ENCODE results near the gene PTPRU. TPM values are rescaled to one million over a fixed set of nuclear protein-coding genes. Genes with fewer than 3 reads are reported as not detected.

Gene PTPRU
- polyA plus RNA-seq, 2 of the 4 experiments (the other 2 are of a cell fraction) = 5.7 to 6.1 TPM

DNA sequence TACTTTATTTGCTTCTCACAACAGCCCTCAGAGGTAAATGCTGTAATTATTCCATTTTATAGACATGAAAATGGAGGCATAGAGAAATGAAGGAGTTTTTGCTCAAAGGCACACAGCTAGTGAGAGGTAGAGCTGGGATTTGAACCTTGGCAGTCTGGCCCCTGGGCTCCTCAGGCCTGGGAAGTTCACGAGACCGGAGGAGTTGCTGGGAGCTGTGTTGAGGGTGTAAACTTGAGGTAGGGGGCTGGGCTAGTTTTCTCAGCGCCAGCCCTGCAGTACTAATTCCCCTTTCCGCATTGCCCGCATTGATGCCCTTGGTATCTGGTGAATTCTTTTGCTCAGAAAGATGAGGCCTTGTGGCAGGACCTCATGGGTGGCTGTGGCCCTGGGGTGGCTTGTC lies 73.3 kb downstream of the PTPRU start:
- no peak overlapping the region for H3K27ac ChIP-seq
- ChIA-PET CTCF (interaction anchor here (1.2 kb wide), 1 partner anchor 12 kb away, joined by 3 read pairs; no protein-coding TSS in a partner anchor), POLR2A (no interaction called here)
- DNase-seq (ENCODE audit: low read depth in 1 of 2, low spot score in 1 of 2) = no peak
- H3K4me2 ChIP-seq = no peak overlapping the region
- H3K4me3 ChIP-seq = no peak overlapping the region
- FAIRE-seq = no peak
- WGBS (ENCODE audit: missing lambda C conversion rate) = 93% methylated on average over 5 of the region's 5 CpGs
- no peaks in the 10 kb centered on the region for H3K4me1 ChIP-seq
- ATAC-seq = no peak
- no peaks in the 10 kb centered on the region for H3K9me3 ChIP-seq
- TF ChIP-seq, protein P1, sequence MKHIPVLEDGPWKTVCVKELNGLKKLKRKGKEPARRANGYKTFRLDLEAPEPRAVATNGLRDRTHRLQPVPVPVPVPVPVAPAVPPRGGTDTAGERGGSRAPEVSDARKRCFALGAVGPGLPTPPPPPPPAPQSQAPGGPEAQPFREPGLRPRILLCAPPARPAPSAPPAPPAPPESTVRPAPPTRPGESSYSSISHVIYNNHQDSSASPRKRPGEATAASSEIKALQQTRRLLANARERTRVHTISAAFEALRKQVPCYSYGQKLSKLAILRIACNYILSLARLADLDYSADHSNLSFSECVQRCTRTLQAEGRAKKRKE (CRISPR knock-in tag; IDR thresholded peaks at IDR 0.05; ENCODE audit: low read depth) = no peak
- no peak for TF ChIP-seq CHD2 (IDR thresholded peaks at IDR 0.05; ENCODE audit: low read length, partially characterized antibody)
- TF ChIP-seq JUN (IDR thresholded peaks at IDR 0.05) = no peak
- TF ChIP-seq RAD21 (conservative IDR thresholded peaks at IDR 0.05 in 1 of 2, IDR thresholded peaks at IDR 0.05 in 1 of 2) = no peak
- no peak for TF ChIP-seq BHLHE40 (IDR thresholded peaks at IDR 0.05; ENCODE audit: low read depth, low read length)
- TF ChIP-seq, protein P2, sequence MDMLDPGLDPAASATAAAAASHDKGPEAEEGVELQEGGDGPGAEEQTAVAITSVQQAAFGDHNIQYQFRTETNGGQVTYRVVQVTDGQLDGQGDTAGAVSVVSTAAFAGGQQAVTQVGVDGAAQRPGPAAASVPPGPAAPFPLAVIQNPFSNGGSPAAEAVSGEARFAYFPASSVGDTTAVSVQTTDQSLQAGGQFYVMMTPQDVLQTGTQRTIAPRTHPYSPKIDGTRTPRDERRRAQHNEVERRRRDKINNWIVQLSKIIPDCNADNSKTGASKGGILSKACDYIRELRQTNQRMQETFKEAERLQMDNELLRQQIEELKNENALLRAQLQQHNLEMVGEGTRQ (IDR thresholded peaks at IDR 0.05) = no peak
- TF ChIP-seq FOSB (CRISPR knock-in tag; IDR thresholded peaks at IDR 0.05) = no peak
- TF ChIP-seq EP300 (IDR thresholded peaks at IDR 0.05) = no peak
- no peak for TF ChIP-seq HEYL (CRISPR knock-in tag; IDR thresholded peaks at IDR 0.05)
- TF ChIP-seq, protein P3, sequence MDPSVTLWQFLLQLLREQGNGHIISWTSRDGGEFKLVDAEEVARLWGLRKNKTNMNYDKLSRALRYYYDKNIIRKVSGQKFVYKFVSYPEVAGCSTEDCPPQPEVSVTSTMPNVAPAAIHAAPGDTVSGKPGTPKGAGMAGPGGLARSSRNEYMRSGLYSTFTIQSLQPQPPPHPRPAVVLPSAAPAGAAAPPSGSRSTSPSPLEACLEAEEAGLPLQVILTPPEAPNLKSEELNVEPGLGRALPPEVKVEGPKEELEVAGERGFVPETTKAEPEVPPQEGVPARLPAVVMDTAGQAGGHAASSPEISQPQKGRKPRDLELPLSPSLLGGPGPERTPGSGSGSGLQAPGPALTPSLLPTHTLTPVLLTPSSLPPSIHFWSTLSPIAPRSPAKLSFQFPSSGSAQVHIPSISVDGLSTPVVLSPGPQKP (IDR thresholded peaks at IDR 0.05; ENCODE audit: low read depth, low read length) = no peak
- TF ChIP-seq ZSCAN20 (CRISPR knock-in tag; IDR thresholded peaks at IDR 0.05) = no peak
- no peak for TF ChIP-seq PHF8 (IDR thresholded peaks at IDR 0.05; ENCODE audit: borderline replicate concordance, low read depth)

DNA sequence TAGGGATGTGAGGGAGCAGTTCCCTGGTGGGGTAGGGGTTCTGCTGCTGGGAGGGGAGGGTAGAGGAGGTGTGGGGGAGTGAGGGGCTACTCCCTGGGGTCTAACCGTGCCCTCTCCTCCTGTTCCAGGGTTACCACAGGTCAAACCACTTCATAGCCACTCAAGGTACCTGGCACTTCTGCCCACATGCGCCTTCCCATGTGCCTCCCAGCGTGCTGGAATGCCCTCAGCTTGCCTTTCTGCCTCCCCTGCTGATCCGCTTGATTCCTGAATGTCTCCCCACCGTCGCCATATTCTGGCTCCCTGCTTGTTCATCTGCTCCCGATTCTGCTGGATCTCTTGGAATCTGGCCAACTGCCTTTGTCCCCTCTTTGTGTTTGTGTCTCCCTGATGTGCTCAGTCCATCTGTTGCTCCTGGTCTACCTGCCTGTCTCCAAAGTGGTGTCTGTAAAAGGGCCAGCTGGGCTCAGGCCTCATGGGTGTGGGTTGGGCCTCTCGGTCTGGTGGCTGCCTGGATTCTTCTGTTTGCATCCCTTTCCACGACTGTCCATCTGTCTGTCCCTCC lies 74.4 kb downstream of the PTPRU start:
- Histone ChIP-seq H3K27ac (no peak overlapping the region), H3K4me2 (no peak overlapping the region), H3K9me3 (no peaks in the 10 kb centered on the region), H3K4me3 (no peak overlapping the region), H3K4me1 (no peaks in the 10 kb centered on the region)
- no peak for FAIRE-seq
- TF ChIP-seq KDM5A (IDR thresholded peaks at IDR 0.05) = no peak
- no peak for TF ChIP-seq ZC3H11A (IDR thresholded peaks at IDR 0.05)
- TF ChIP-seq HOXB5 (CRISPR knock-in tag; IDR thresholded peaks at IDR 0.05) = no peak
- TF ChIP-seq, protein P4, sequence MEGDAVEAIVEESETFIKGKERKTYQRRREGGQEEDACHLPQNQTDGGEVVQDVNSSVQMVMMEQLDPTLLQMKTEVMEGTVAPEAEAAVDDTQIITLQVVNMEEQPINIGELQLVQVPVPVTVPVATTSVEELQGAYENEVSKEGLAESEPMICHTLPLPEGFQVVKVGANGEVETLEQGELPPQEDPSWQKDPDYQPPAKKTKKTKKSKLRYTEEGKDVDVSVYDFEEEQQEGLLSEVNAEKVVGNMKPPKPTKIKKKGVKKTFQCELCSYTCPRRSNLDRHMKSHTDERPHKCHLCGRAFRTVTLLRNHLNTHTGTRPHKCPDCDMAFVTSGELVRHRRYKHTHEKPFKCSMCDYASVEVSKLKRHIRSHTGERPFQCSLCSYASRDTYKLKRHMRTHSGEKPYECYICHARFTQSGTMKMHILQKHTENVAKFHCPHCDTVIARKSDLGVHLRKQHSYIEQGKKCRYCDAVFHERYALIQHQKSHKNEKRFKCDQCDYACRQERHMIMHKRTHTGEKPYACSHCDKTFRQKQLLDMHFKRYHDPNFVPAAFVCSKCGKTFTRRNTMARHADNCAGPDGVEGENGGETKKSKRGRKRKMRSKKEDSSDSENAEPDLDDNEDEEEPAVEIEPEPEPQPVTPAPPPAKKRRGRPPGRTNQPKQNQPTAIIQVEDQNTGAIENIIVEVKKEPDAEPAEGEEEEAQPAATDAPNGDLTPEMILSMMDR (IDR thresholded peaks at IDR 0.05) = no peak
- no peak for DNase-seq (ENCODE audit: low read depth in 1 of 2, low spot score in 1 of 2)
- ChIA-PET CTCF (no interaction called here), POLR2A (no interaction called here)
- ATAC-seq = no peak
- WGBS (ENCODE audit: missing lambda C conversion rate) = 89% methylated on average over 8 of the region's 9 CpGs

DNA sequence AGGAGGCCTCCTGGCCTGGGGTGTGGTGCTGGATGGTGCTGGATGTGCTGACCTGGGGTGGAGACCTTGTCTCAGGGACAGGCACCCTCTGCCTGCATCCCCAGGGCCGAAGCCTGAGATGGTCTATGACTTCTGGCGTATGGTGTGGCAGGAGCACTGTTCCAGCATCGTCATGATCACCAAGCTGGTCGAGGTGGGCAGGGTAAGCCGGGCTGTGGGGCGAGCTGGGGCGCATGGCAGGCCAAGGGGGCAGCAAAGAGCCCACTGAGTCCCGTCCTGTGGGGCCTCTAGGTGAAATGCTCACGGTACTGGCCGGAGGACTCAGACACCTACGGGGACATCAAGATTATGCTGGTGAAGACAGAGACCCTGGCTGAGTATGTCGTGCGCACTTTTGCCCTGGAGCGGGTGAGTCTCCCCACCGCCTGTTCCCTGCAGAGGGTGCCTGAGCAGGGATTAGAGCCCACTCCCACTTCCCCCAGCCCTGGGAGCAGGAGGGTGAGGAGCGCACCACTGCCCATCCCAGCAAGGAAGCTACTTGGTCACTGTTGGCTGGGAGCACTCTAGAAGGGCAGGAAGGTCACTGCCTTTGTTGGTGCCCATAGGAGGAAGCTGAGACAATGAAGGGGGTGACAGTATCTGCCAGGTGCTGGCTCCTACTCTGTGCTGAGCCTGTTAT lies 75.2 kb downstream of the PTPRU start:
- FAIRE-seq (no peak), ATAC-seq (no peak), DNase-seq (ENCODE audit: low read depth in 1 of 2, low spot score in 1 of 2) (no peak)
- ChIA-PET POLR2A (no interaction called here), CTCF (no interaction called here)
- Histone ChIP-seq H3K4me3 (no peak overlapping the region), H3K4me1 (no peaks in the 10 kb centered on the region), H3K27ac (no peak overlapping the region), H3K4me2 (no peak overlapping the region), H3K9me3 (no peaks in the 10 kb centered on the region)
- TF ChIP-seq PHF8 (IDR thresholded peaks at IDR 0.05; ENCODE audit: borderline replicate concordance, low read depth) = no peak
- no peak for TF ChIP-seq NPAS2 (CRISPR knock-in tag; IDR thresholded peaks at IDR 0.05; ENCODE audit: borderline replicate concordance)
- TF ChIP-seq, protein P5, sequence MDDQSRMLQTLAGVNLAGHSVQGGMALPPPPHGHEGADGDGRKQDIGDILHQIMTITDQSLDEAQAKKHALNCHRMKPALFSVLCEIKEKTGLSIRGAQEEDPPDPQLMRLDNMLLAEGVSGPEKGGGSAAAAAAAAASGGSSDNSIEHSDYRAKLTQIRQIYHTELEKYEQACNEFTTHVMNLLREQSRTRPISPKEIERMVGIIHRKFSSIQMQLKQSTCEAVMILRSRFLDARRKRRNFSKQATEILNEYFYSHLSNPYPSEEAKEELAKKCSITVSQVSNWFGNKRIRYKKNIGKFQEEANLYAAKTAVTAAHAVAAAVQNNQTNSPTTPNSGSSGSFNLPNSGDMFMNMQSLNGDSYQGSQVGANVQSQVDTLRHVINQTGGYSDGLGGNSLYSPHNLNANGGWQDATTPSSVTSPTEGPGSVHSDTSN (IDR thresholded peaks at IDR 0.05) = no peak
- TF ChIP-seq CBX2 (IDR thresholded peaks at IDR 0.05; ENCODE audit: borderline replicate concordance, low read depth) = no peak
- 71% methylated on average over 8 of the region's 16 CpGs for WGBS (ENCODE audit: missing lambda C conversion rate)
